Endodermal cell (in vitro differentiated cells): ENCODE data around the gene INSIG1. TPM values are rescaled to one million over a fixed set of nuclear protein-coding genes. Genes with fewer than 3 reads are reported as not detected.

ENCODE experiments used
- DNase-seq: peaks from one replicate; pipeline ENCODE4 v3.0.0-alpha.2; 2017
- H3K27ac ChIP-seq: 2 replicates; pipeline ENCODE4 v1.5.1; 2013; ENCODE audit warnings: mild to moderate bottlenecking, low read depth, low read length, moderate library complexity
- H3K27me3 ChIP-seq: 2 replicates; pipeline ENCODE4 v1.6.1; 2013; ENCODE audit warnings: mild to moderate bottlenecking, low read length, moderate library complexity; ENCODE audit not compliant: insufficient read depth, control insufficient read depth, poor library complexity, severe bottlenecking
- H3K36me3 ChIP-seq: 2 replicates; pipeline ENCODE4 v1.7.0; 2013; ENCODE audit warnings: mild to moderate bottlenecking, low read length, moderate library complexity; ENCODE audit not compliant: control insufficient read depth, insufficient read depth
- H3K4me1 ChIP-seq: one replicate; pipeline ENCODE4 v1.7.0; 2013; ENCODE audit warnings: low read length; ENCODE audit not compliant: control insufficient read depth, insufficient read depth
- H3K4me3 ChIP-seq: 2 replicates; pipeline ENCODE4 v1.5.1; 2013; ENCODE audit warnings: mild to moderate bottlenecking, low read length, moderate library complexity
- H3K9ac ChIP-seq: 2 replicates; pipeline ENCODE4 v1.6.1; 2013; ENCODE audit warnings: mild to moderate bottlenecking, low read length, moderate library complexity; ENCODE audit not compliant: poor library complexity, severe bottlenecking; ENCODE audit errors: extremely low read depth
- H3K9me3 ChIP-seq: 2 replicates; pipeline ENCODE4 v1.6.1; 2013; ENCODE audit warnings: mild to moderate bottlenecking, low read length, moderate library complexity; ENCODE audit not compliant: control insufficient read depth
- H3K27ac Mint-ChIP-seq: 2 replicates; pipeline ENCODE4 v1.8.0; 2020; ENCODE audit warnings: mixed read lengths
- H3K27me3 Mint-ChIP-seq: 2 replicates; pipeline ENCODE4 v1.8.0; 2021; ENCODE audit warnings: mild to moderate bottlenecking, mixed read lengths; ENCODE audit not compliant: insufficient read depth
- H3K36me3 Mint-ChIP-seq: 2 replicates; pipeline ENCODE4 v1.8.0; 2020; ENCODE audit warnings: low read depth, mixed read lengths
- H3K4me1 Mint-ChIP-seq: 2 replicates; pipeline ENCODE4 v1.8.0; 2020; ENCODE audit warnings: mixed read lengths
- H3K4me3 Mint-ChIP-seq: 2 replicates; pipeline ENCODE4 v1.8.0; 2020; ENCODE audit warnings: mild to moderate bottlenecking, moderate library complexity, mixed read lengths
- H3K9me3 Mint-ChIP-seq: 2 replicates; pipeline ENCODE4 v1.8.0; 2020; ENCODE audit warnings: mild to moderate bottlenecking, mixed read lengths
- WGBS, 2 experiments: methylation state at CpG; one replicate each; pipeline versions ENCODE4 v1.1.5 to v1.1.7; 2013; ENCODE audit warnings: missing lambda C conversion rate in 2 of 2, mixed read lengths in 1 of 2; ENCODE audit not compliant: insufficient coverage in 1 of 2, insufficient read length in 1 of 2; 5-methylcytosine and 5-hydroxymethylcytosine counted together
- total RNA-seq, 2 donors: library from RNA; stranded (reverse); fragmentation: NEBNext Ultra II Directional in 1 of 2; extraction: Animal tissue kit (Norgen Biotek cat#: 25700) in 1 of 2; gene quantifications; 2 replicates in 1 of 2; 3 replicates in 1 of 2; pipeline ENCODE4 v1.2.1, GENCODE V29; 2021
- TF ChIP-seq, protein P1 (sequence below): fragments of 200-600 bp; sonication (generic); conservative IDR thresholded peaks from 2 replicates; pipeline ENCODE4 v1.5.0; 2021; ENCODE audit warnings: antibody characterized with exemption, mild to moderate bottlenecking

Gene INSIG1
- total RNA-seq, 2 donors from 2014 or later: 27.2 to 36.9 TPM

GRCh38 chr7:155323001-155323638 lies 25.4 kb downstream of the INSIG1 start:
- Mint-ChIP-seq H3K4me3 (no peak overlapping the region), H3K36me3 (no peaks in the 10 kb centered on the region), H3K9me3 (no peaks in the 10 kb centered on the region), H3K27me3 (peaks cover 16% of the 10 kb centered on the region), H3K4me1 (peaks cover 8% of the 10 kb centered on the region), H3K27ac (no peak overlapping the region)
- H3K4me1 ChIP-seq: no peaks in the 10 kb centered on the region
- no peaks in the 10 kb centered on the region for H3K36me3 ChIP-seq
- H3K4me3 ChIP-seq: no peak overlapping the region
- H3K27ac ChIP-seq: no peak overlapping the region
- H3K9me3 ChIP-seq: no peaks in the 10 kb centered on the region
- peaks cover 8% of the 10 kb centered on the region for H3K27me3 ChIP-seq
- TF ChIP-seq, protein P1, sequence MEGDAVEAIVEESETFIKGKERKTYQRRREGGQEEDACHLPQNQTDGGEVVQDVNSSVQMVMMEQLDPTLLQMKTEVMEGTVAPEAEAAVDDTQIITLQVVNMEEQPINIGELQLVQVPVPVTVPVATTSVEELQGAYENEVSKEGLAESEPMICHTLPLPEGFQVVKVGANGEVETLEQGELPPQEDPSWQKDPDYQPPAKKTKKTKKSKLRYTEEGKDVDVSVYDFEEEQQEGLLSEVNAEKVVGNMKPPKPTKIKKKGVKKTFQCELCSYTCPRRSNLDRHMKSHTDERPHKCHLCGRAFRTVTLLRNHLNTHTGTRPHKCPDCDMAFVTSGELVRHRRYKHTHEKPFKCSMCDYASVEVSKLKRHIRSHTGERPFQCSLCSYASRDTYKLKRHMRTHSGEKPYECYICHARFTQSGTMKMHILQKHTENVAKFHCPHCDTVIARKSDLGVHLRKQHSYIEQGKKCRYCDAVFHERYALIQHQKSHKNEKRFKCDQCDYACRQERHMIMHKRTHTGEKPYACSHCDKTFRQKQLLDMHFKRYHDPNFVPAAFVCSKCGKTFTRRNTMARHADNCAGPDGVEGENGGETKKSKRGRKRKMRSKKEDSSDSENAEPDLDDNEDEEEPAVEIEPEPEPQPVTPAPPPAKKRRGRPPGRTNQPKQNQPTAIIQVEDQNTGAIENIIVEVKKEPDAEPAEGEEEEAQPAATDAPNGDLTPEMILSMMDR: no peak
- no peak for DNase-seq
- H3K9ac ChIP-seq: no peak overlapping the region

DNA sequence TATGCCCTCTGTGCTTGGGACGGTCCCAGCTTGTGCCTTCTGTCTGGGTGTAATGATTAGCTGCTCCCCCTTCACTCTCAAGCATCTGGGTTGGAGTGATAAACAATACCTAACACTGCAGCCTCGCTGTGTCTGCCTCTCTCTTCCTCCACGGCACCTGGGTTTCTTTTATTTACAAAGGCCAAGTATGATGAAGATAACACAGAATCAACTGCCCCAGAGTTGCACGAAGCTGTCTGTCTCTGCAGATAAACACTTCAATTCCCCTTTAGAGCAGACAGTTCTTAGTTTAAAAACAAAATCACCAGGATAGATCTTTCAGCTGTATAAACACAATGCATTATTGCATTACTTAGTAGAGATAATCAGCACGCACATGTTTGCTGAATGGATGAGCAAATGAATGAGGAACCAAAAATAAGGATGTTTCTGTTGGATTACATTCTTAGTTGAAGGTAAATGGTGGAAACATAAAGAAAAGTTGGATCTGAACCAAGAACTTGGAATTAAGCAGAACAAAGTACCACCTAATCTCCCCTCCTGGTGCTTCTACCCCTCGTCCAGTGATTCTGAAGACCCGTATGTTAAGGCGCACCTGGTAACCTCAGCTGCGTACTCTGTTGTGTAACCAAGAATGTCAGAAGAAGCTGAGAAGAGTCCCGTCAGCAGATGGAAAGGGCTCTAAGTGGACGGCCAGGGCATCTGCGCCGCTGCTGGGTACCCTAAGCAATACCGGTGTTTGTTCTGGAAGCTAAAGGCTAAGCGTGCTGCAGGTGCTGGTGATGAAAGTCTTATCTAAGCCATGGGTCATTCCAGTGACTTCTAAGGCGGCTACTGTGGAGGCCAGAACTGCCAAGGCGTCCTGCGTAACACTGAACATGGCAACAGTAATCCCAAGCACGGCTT lies 26.6 kb downstream of the INSIG1 start:
- peaks cover 16% of the 10 kb centered on the region for H3K27me3 Mint-ChIP-seq
- TF ChIP-seq, protein P1: no peak
- 88% methylated on average over 16 to 19 of the region's 19 CpGs for WGBS, 2 experiments

GRCh38 chr7:155324918-155325235 lies 27.2 kb downstream of the INSIG1 start:
- Mint-ChIP-seq H3K4me1 (peaks cover 8% of the 10 kb centered on the region), H3K27ac (no peak overlapping the region), H3K9me3 (no peaks in the 10 kb centered on the region), H3K27me3 (peaks cover 16% of the 10 kb centered on the region), H3K4me3 (no peak overlapping the region), H3K36me3 (no peaks in the 10 kb centered on the region)
- Histone ChIP-seq H3K9ac (no peak overlapping the region), H3K4me1 (no peaks in the 10 kb centered on the region), H3K27me3 (peaks cover 16% of the 10 kb centered on the region), H3K27ac (no peak overlapping the region), H3K36me3 (no peaks in the 10 kb centered on the region), H3K4me3 (no peak overlapping the region), H3K9me3 (no peaks in the 10 kb centered on the region)
- no peak for DNase-seq
- TF ChIP-seq, protein P1: no peak
- WGBS, 2 experiments: 90 to 100% methylated on average over 2 of the region's 2 CpGs

More for the DNA sequence above, 26.6 kb downstream of the INSIG1 start:
- H3K9ac ChIP-seq: no peak overlapping the region
- H3K9me3 Mint-ChIP-seq: no peaks in the 10 kb centered on the region
- no peak for DNase-seq
- H3K9me3 ChIP-seq: no peaks in the 10 kb centered on the region
- H3K27ac Mint-ChIP-seq: no peak overlapping the region
- peaks cover 15% of the 10 kb centered on the region for H3K27me3 ChIP-seq
- no peaks in the 10 kb centered on the region for H3K4me1 ChIP-seq
- H3K36me3 ChIP-seq: no peaks in the 10 kb centered on the region
- H3K4me3 Mint-ChIP-seq: no peak overlapping the region
- H3K27ac ChIP-seq: no peak overlapping the region
- peaks cover 8% of the 10 kb centered on the region for H3K4me1 Mint-ChIP-seq
- no peak overlapping the region for H3K4me3 ChIP-seq
- no peaks in the 10 kb centered on the region for H3K36me3 Mint-ChIP-seq
